Measurements from ENCODE around the gene SNRNP25.

The SNRNP25 gene

GRCh38 chr16:78444-79150 is 25.0 kb downstream of the SNRNP25 start:
- DNase-seq, result peak; percentile 69

GRCh38 chr16:79151-80054 is 25.8 kb downstream of the SNRNP25 start:
- no peak for DNase-seq

GRCh38 chr16:83060-83603 is 29.5 kb downstream of the SNRNP25 start:
- DNase-seq, result no peak

- DNase-seq, result no peak
Observed at GRCh38 chr16:83781-84615, 30.4 kb downstream of the SNRNP25 start.

- DNase-seq, result no peak
Observed at GRCh38 chr16:84718-85406, 31.2 kb downstream of the SNRNP25 start.

- DNase-seq, result no peak
Observed at GRCh38 chr16:85407-85782, 31.8 kb downstream of the SNRNP25 start.

GRCh38 chr16:85865-86264 is 32.2 kb downstream of the SNRNP25 start:
- no peak for DNase-seq

- DNase-seq, result no peak
Observed at GRCh38 chr16:86483-86952, 32.9 kb downstream of the SNRNP25 start.

GRCh38 chr16:88613-89012 is 35.0 kb downstream of the SNRNP25 start:
- DNase-seq, result no peak

GRCh38 chr16:89391-90302 is 36.0 kb downstream of the SNRNP25 start:
- DNase-seq, result no peak

- no peak for DNase-seq
Observed at GRCh38 chr16:91484-91883, 37.9 kb downstream of the SNRNP25 start.

- no peak for DNase-seq
Observed at GRCh38 chr16:92431-93339, 39.1 kb downstream of the SNRNP25 start.

GRCh38 chr16:94918-95265 is 41.3 kb downstream of the SNRNP25 start:
- DNase-seq, result no peak

GRCh38 chr16:96935-97381 is 43.3 kb downstream of the SNRNP25 start:
- DNase-seq, result peak; percentile 90

- no peak for DNase-seq
Observed at GRCh38 chr16:97822-98221, 44.2 kb downstream of the SNRNP25 start.

GRCh38 chr16:100989-101388 is 47.4 kb downstream of the SNRNP25 start:
- DNase-seq, result no peak

GRCh38 chr16:101586-101985 is 48.0 kb downstream of the SNRNP25 start:
- DNase-seq, result no peak

- no peak for DNase-seq
Observed at GRCh38 chr16:102060-102855, 48.6 kb downstream of the SNRNP25 start.

- DNase-seq, result no peak
Observed at GRCh38 chr16:104355-104754, 50.7 kb downstream of the SNRNP25 start.

All from retina (tissue), 1 donor.